Sigmoid colon (tissue), 7 donors: ENCODE measurements around the gene MYO5B. TPM values are rescaled to one million over a fixed set of nuclear protein-coding genes. Genes with fewer than 3 reads are reported as not detected.

Experiments used
- DNase-seq: peaks from one replicate; pipeline ENCODE4 v3.0.0-alpha.2; 2019
- H3K27ac ChIP-seq, 4 donors: fragments of 200-600 bp; sonication (generic); one replicate each; pipeline ENCODE4 v1.5.1; 2016 to 2019; ENCODE audit warnings: mild to moderate bottlenecking in 1 of 4
- H3K27me3 ChIP-seq, 3 donors: fragments of 200-600 bp; sonication (generic); one replicate each; pipeline ENCODE4 v1.5.1; 2019; ENCODE audit warnings: mild to moderate bottlenecking in 1 of 3
- H3K36me3 ChIP-seq, 4 donors: fragments of 200-600 bp; sonication (generic); one replicate each; pipeline ENCODE4 v1.5.1; 2016 to 2019
- H3K4me1 ChIP-seq, 4 donors: fragments of 200-600 bp; sonication (generic); one replicate each; pipeline ENCODE4 v1.5.1; 2017 to 2019
- H3K4me3 ChIP-seq, 4 donors: fragments of 200-600 bp; sonication (generic); one replicate each; pipeline ENCODE4 v1.5.1; 2017 to 2019; ENCODE audit warnings: mild to moderate bottlenecking in 2 of 4, moderate library complexity in 1 of 4
- H3K9me3 ChIP-seq, 4 donors: fragments of 200-600 bp in 3 of 4; sonication (generic) in 3 of 4; one replicate each; pipeline versions ENCODE4 v1.5.1 to v1.6.1; 2013 to 2019
- CTCF ChIP-seq, 4 experiments: fragments of 450-650 bp in 3 of 4; fragments of 200-600 bp in 1 of 4; IDR thresholded peaks; one replicate each; pipeline ENCODE4 v1.5.1; 2016 to 2019; ENCODE audit warnings: antibody characterized with exemption in 4 of 4, mild to moderate bottlenecking in 3 of 4, moderate library complexity in 2 of 4
- EP300 ChIP-seq, 4 donors: sonication (generic); formaldehyde crosslinking; IDR thresholded peaks; one replicate each; pipeline ENCODE4 v1.6.1; 2017; ENCODE audit warnings: antibody characterized with exemption in 4 of 4
- POLR2A ChIP-seq, 2 donors: fragments of 450-650 bp; IDR thresholded peaks; one replicate each; pipeline ENCODE4 v1.6.1; 2016; ENCODE audit warnings: antibody characterized with exemption in 2 of 2, mild to moderate bottlenecking in 2 of 2, moderate library complexity in 2 of 2
- POLR2AphosphoS5 ChIP-seq, 4 donors: sonication (generic); formaldehyde crosslinking; IDR thresholded peaks; one replicate each; pipeline ENCODE4 v1.6.1; 2017; ENCODE audit warnings: antibody characterized with exemption in 4 of 4
- WGBS, 2 donors: extraction: QIAGEN DNeasy Blood & Tissue Kit; methylation state at CpG; one replicate each; pipeline ENCODE4 v1.1.7; 2013; 5-methylcytosine and 5-hydroxymethylcytosine counted together
- intact Hi-C: fragments of 100-400 bp; cut with DNase I; formaldehyde crosslinking; loops from one replicate; pipeline ENCODE4 v1.15.1; 2023
- polyA plus RNA-seq, 3 donors: library from polyadenylated mRNA; stranded (reverse); fragments of 200-250 nt; gene quantifications; one replicate each; pipeline ENCODE4 v1.2.3, GENCODE V29; 2013
- total RNA-seq, 4 donors: library from RNA; depleted of rRNA; stranded (reverse); fragments of >200 nt; gene quantifications; one replicate each; pipeline ENCODE4 v1.1.0, GENCODE V29; 2016
- donor health status: healthy with polysubstance abuse.
- donor health status: Bipolar disorder and iron deficiency.
- donor health status: healthy.

MYO5B gene
- total and polyA plus RNA-seq, 7 donors = 0.14 to 80.7 (median 3.0) TPM

- Histone ChIP-seq H3K36me3 (no peaks in the 10 kb centered on the region), H3K4me3 (no peak overlapping the region), H3K9me3 (no peaks in the 10 kb centered on the region), H3K4me1 (peaks cover 0 to 3% (median 2%) of the 10 kb centered on the region in 4 donors), H3K27me3 (no peaks in the 10 kb centered on the region), H3K27ac (no peak overlapping the region)
- WGBS, 2 donors = 75% methylated on average over 5 of the region's 5 CpGs
- DNase-seq = no peak
- intact Hi-C loops = no loop called here
- no peak for TF ChIP-seq CTCF (IDR thresholded peaks at IDR 0.05)
- TF ChIP-seq EP300 (IDR thresholded peaks at IDR 0.05) = no peak
- no peak for TF ChIP-seq POLR2AphosphoS5 (IDR thresholded peaks at IDR 0.05)
- no peak for TF ChIP-seq POLR2A (IDR thresholded peaks at IDR 0.05)
These were observed 120.5 kb downstream of the MYO5B start for GRCh38 chr18:50074404-50074803.

GRCh38 chr18:50073319-50073718 lies 121.6 kb downstream of the MYO5B start:
- Histone ChIP-seq H3K36me3 (no peaks in the 10 kb centered on the region), H3K9me3 (no peaks in the 10 kb centered on the region), H3K27me3 (no peaks in the 10 kb centered on the region), H3K4me3 (no peak overlapping the region), H3K4me1 (no peaks in the 10 kb centered on the region), H3K27ac (no peak overlapping the region)
- no peak for TF ChIP-seq EP300 (IDR thresholded peaks at IDR 0.05)
- no peak for TF ChIP-seq POLR2A (IDR thresholded peaks at IDR 0.05)
- TF ChIP-seq CTCF (IDR thresholded peaks at IDR 0.05) = no peak
- TF ChIP-seq POLR2AphosphoS5 (IDR thresholded peaks at IDR 0.05) = no peak
- DNase-seq = no peak
- intact Hi-C loops = no loop called here
- 72 to 89% methylated on average over 2 of the region's 2 CpGs for WGBS, 2 donors

- Histone ChIP-seq H3K36me3 (no peaks in the 10 kb centered on the region), H3K27me3 (no peaks in the 10 kb centered on the region), H3K9me3 (no peaks in the 10 kb centered on the region), H3K4me1 (no peaks in the 10 kb centered on the region), H3K4me3 (no peak overlapping the region), H3K27ac (no peak overlapping the region)
- no peak for TF ChIP-seq CTCF (IDR thresholded peaks at IDR 0.05)
- no peak for TF ChIP-seq EP300 (IDR thresholded peaks at IDR 0.05)
- TF ChIP-seq POLR2AphosphoS5 (IDR thresholded peaks at IDR 0.05) = no peak
- TF ChIP-seq POLR2A (IDR thresholded peaks at IDR 0.05) = no peak
- WGBS, 2 donors = 80 to 84% methylated on average over 2 of the region's 2 CpGs
- no peak for DNase-seq
- intact Hi-C loops = no loop called here
These were observed 122.8 kb downstream of the MYO5B start for GRCh38 chr18:50072146-50072545.

GRCh38 chr18:50071397-50071796 lies 123.5 kb downstream of the MYO5B start:
- WGBS, 2 donors = 80 to 86% methylated on average over 4 of the region's 4 CpGs
- H3K36me3 ChIP-seq = no peaks in the 10 kb centered on the region
- no peak overlapping the region for H3K4me3 ChIP-seq
- intact Hi-C loops = no loop called here
- H3K27ac ChIP-seq = no peak overlapping the region
- no peak for DNase-seq
- TF ChIP-seq EP300 (IDR thresholded peaks at IDR 0.05) = no peak
- no peak for TF ChIP-seq POLR2A (IDR thresholded peaks at IDR 0.05)
- TF ChIP-seq POLR2AphosphoS5 (IDR thresholded peaks at IDR 0.05) = no peak
- no peak for TF ChIP-seq CTCF (IDR thresholded peaks at IDR 0.05)
- H3K27me3 ChIP-seq = no peaks in the 10 kb centered on the region
- no peaks in the 10 kb centered on the region for H3K4me1 ChIP-seq
- no peaks in the 10 kb centered on the region for H3K9me3 ChIP-seq

GRCh38 chr18:50069422-50069821 lies 125.5 kb downstream of the MYO5B start:
- intact Hi-C loops = no loop called here

More at GRCh38 chr18:50069422-50069821, 125.5 kb downstream of the MYO5B start:
- DNase-seq = no peak
- no peak overlapping the region for H3K4me3 ChIP-seq
- 89 to 95% methylated on average over 3 of the region's 3 CpGs for WGBS, 2 donors
- no peaks in the 10 kb centered on the region for H3K9me3 ChIP-seq
- H3K36me3 ChIP-seq = no peaks in the 10 kb centered on the region
- no peak overlapping the region for H3K27ac ChIP-seq
- no peak for TF ChIP-seq EP300 (IDR thresholded peaks at IDR 0.05)
- TF ChIP-seq POLR2AphosphoS5 (IDR thresholded peaks at IDR 0.05) = no peak
- TF ChIP-seq POLR2A (IDR thresholded peaks at IDR 0.05) = no peak
- TF ChIP-seq CTCF (IDR thresholded peaks at IDR 0.05) = no peak
- no peaks in the 10 kb centered on the region for H3K4me1 ChIP-seq
- no peaks in the 10 kb centered on the region for H3K27me3 ChIP-seq
